KMS-11 (cell line): Measurements from ENCODE around the gene CNN3.

ENCODE experiments used
- H2AFZ ChIP-seq: fragments of 200-600 bp; sonication (generic); 2 replicates; pipeline ENCODE4 v1.6.1; 2016; ENCODE audit warnings: antibody characterized with exemption, mixed run types, low read depth
- H3K27ac ChIP-seq: fragments of 200-600 bp; sonication (generic); 2 replicates; pipeline ENCODE4 v1.6.1; 2016; ENCODE audit warnings: mild to moderate bottlenecking, mixed run types
- H3K27me3 ChIP-seq: fragments of 200-600 bp; sonication (generic); 2 replicates; pipeline ENCODE4 v1.6.1; 2017; ENCODE audit warnings: mild to moderate bottlenecking, low read depth, mixed run types, moderate library complexity; ENCODE audit not compliant: insufficient read depth
- H3K36me3 ChIP-seq: fragments of 200-600 bp; sonication (generic); 2 replicates; pipeline ENCODE4 v1.6.1; 2017; ENCODE audit warnings: mild to moderate bottlenecking, mixed run types; ENCODE audit not compliant: insufficient read depth
- H3K4me1 ChIP-seq: fragments of 200-600 bp; sonication (generic); 2 replicates; pipeline ENCODE4 v1.6.1; 2016; ENCODE audit warnings: mild to moderate bottlenecking, low read depth, mixed run types; ENCODE audit not compliant: poor library complexity, severe bottlenecking
- H3K4me2 ChIP-seq: fragments of 200-600 bp; sonication (generic); 2 replicates; pipeline ENCODE4 v1.7.0; 2016; ENCODE audit warnings: mild to moderate bottlenecking, mixed run types
- H3K4me3 ChIP-seq: fragments of 200-600 bp; sonication (generic); IDR thresholded peaks from 2 replicates; pipeline ENCODE4 v1.6.1; 2017; ENCODE audit warnings: low read depth, low read length, mixed read lengths; ENCODE audit not compliant: insufficient read depth
- H3K79me2 ChIP-seq: fragments of 200-600 bp; sonication (generic); 2 replicates; pipeline ENCODE4 v1.6.1; 2016; ENCODE audit warnings: low read depth, mixed run types; ENCODE audit not compliant: insufficient read depth
- H3K9ac ChIP-seq: fragments of 200-600 bp; sonication (generic); 2 replicates; pipeline ENCODE4 v1.6.1; 2016; ENCODE audit warnings: mild to moderate bottlenecking, mixed run types
- H4K20me1 ChIP-seq: fragments of 200-600 bp; sonication (generic); 2 replicates; pipeline ENCODE4 v1.6.1; 2016; ENCODE audit warnings: mild to moderate bottlenecking, mixed run types; ENCODE audit not compliant: insufficient read depth
- CTCF ChIP-seq: fragments of 200-600 bp; sonication (generic); conservative IDR thresholded peaks from 2 replicates; pipeline ENCODE4 v1.6.1; 2017; ENCODE audit warnings: low read depth, mild to moderate bottlenecking, antibody characterized with exemption, low read length, moderate library complexity, mixed read lengths

CNN3 gene

DNA sequence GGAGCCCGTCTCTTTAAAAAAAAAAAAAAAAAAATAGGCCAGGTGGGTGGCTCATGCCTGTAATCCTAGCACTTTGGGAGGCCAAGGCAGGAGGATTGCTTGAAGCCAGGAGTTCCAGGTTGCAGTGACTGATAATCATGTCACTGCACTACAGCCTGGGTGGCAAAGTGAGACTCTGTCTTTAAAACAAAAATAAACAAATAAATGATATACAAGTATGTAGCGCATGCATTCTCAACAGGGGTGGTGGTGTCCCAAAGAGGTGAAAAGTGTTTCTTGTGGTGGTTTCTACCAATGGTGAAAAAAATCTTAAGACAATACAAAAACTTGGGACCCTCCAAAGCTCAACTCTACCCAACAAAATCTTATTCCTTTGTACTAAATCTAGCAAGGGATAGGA, 17.9 kb downstream of the CNN3 start:
- Histone ChIP-seq H3K27me3 (no peaks in the 10 kb centered on the region), H3K36me3 (no peaks in the 10 kb centered on the region), H3K9ac (no peak overlapping the region), H3K79me2 (no peaks in the 10 kb centered on the region), H4K20me1 (no peaks in the 10 kb centered on the region), H3K4me3 (no peak overlapping the region), H3K4me1 (no peaks in the 10 kb centered on the region), H2AFZ (no peak overlapping the region), H3K27ac (no peak overlapping the region), H3K4me2 (no peak overlapping the region)
- TF ChIP-seq CTCF: no peak

DNA sequence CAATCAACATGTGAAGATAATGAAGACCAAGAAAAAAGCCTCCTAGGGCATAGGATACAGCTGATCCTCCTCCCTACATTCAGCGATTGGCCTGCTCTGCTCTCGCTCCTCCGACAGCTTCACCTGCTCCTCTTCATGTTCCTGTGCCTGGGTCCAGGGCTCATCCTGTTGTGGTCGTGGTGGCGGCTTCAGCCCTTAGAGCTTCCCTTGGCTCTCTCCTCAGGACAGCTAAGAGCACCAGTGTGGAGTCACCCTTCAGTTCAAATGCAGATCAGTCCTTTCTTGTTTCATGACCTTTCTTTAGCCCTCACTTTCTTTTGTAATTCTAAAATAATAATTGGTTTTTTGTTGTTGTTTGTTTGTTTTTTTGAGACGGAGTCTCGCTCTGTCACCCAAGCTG, 18.7 kb downstream of the CNN3 start:
- H3K9ac ChIP-seq: no peak overlapping the region
- no peaks in the 10 kb centered on the region for H3K36me3 ChIP-seq
- no peak for TF ChIP-seq CTCF
- H3K4me2 ChIP-seq: no peak overlapping the region
- H3K27ac ChIP-seq: no peak overlapping the region
- H3K4me1 ChIP-seq: no peaks in the 10 kb centered on the region
- no peaks in the 10 kb centered on the region for H3K27me3 ChIP-seq
- H3K4me3 ChIP-seq: no peak overlapping the region
- H3K79me2 ChIP-seq: no peaks in the 10 kb centered on the region
- no peak overlapping the region for H2AFZ ChIP-seq
- no peaks in the 10 kb centered on the region for H4K20me1 ChIP-seq

- Histone ChIP-seq H3K4me1 (no peaks in the 10 kb centered on the region), H3K4me2 (no peak overlapping the region), H3K27ac (no peak overlapping the region), H2AFZ (no peak overlapping the region), H3K27me3 (no peaks in the 10 kb centered on the region), H3K4me3 (no peak overlapping the region), H4K20me1 (no peaks in the 10 kb centered on the region), H3K36me3 (no peaks in the 10 kb centered on the region), H3K9ac (no peak overlapping the region), H3K79me2 (no peaks in the 10 kb centered on the region)
- TF ChIP-seq CTCF: no peak
These were observed 19.8 kb downstream of the CNN3 start for GRCh38 chr1:94907136-94907535.

DNA sequence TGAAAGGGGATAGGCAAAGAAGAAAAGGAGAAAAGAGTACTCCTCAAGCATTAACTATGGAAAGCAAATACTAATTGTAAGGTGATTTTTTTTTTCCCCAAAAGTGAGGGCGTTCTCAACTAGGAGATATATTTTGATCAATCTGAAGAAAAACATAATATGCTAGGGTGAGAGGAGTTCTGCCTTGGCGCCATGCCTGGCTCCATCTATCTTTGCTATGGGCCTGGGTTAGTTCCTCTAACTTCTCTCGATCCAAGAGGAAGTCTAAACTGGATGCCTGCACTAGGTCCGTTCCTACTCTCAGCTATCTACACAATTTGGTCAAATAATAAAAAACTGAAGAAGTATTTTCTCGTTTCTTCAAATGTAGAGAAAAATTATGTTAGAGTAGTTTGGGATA, 20.5 kb downstream of the CNN3 start:
- H4K20me1 ChIP-seq: no peaks in the 10 kb centered on the region
- no peaks in the 10 kb centered on the region for H3K79me2 ChIP-seq

More for the DNA sequence above, 20.5 kb downstream of the CNN3 start:
- TF ChIP-seq CTCF: no peak
- no peaks in the 10 kb centered on the region for H3K4me1 ChIP-seq
- no peak overlapping the region for H3K4me3 ChIP-seq
- no peak overlapping the region for H3K27ac ChIP-seq
- H3K9ac ChIP-seq: no peak overlapping the region
- H2AFZ ChIP-seq: no peak overlapping the region
- H3K27me3 ChIP-seq: no peaks in the 10 kb centered on the region
- no peaks in the 10 kb centered on the region for H3K36me3 ChIP-seq
- H3K4me2 ChIP-seq: no peak overlapping the region
